ENCODE results near the gene SLCO2B1. TPM values are rescaled to one million over a fixed set of nuclear protein-coding genes. Genes with fewer than 3 reads are reported as not detected.

The SLCO2B1 gene
- total RNA-seq, 4 donors from 2014 or later: 68.8 to 148 (median 85.3) TPM

GRCh38 chr11:75191330-75191717 is 40.4 kb downstream of the SLCO2B1 start:
- TF ChIP-seq CTCF (IDR thresholded peaks at IDR 0.05; ENCODE audit: low read depth): no peak

GRCh38 chr11:75193271-75193670 is 42.4 kb downstream of the SLCO2B1 start:
- no peak for TF ChIP-seq CTCF (IDR thresholded peaks at IDR 0.05; ENCODE audit: low read depth)

- TF ChIP-seq CTCF (IDR thresholded peaks at IDR 0.05; ENCODE audit: low read depth): no peak
Observed at GRCh38 chr11:75193711-75194110, 42.8 kb downstream of the SLCO2B1 start.

GRCh38 chr11:75194147-75194546 is 43.2 kb downstream of the SLCO2B1 start:
- TF ChIP-seq CTCF (IDR thresholded peaks at IDR 0.05; ENCODE audit: low read depth): no peak

- no peak for TF ChIP-seq CTCF (IDR thresholded peaks at IDR 0.05; ENCODE audit: low read depth)
Observed at GRCh38 chr11:75195167-75195962, 44.5 kb downstream of the SLCO2B1 start.

- no peak for TF ChIP-seq CTCF (IDR thresholded peaks at IDR 0.05; ENCODE audit: low read depth)
Observed at GRCh38 chr11:75196426-75196825, 45.5 kb downstream of the SLCO2B1 start.

- TF ChIP-seq CTCF (IDR thresholded peaks at IDR 0.05; ENCODE audit: low read depth): no peak
Observed at GRCh38 chr11:75197512-75198277, 46.8 kb downstream of the SLCO2B1 start.

Data from subcutaneous adipose tissue (tissue), 4 donors.